ENCODE data around the gene AUTS2.

Gene AUTS2

GRCh38 chr7:70602117-70602516 is 1003.8 kb downstream of the AUTS2 start:
- Histone ChIP-seq H3K27me3 (ENCODE audit: insufficient read depth, insufficient read length) (peaks cover 20% of the 10 kb centered on the region), H3K4me1 (ENCODE audit: insufficient read depth, insufficient read length) (peaks cover 2% of the 10 kb centered on the region), H3K9me3 (ENCODE audit: insufficient read depth, low read length) (peaks cover 9% of the 10 kb centered on the region; the same call in 1 of the 2 replicates), H3K36me3 (ENCODE audit: insufficient read depth, insufficient read length, low read length) (no peaks in the 10 kb centered on the region), H3K9ac (ENCODE audit: insufficient read length, low read depth) (no peak overlapping the region), H3K4me3 (ENCODE audit: insufficient read length, low read depth) (no peak overlapping the region)
- no peak for DNase-seq (ENCODE audit: low read depth, low spot score)
- TF ChIP-seq SUZ12 (IDR thresholded peaks at IDR 0.05; ENCODE audit: extremely low read depth, insufficient read depth, insufficient read length) (no peak), ZNF274 (IDR thresholded peaks at IDR 0.05; ENCODE audit: low read depth, low read length) (no peak), YY1 (IDR thresholded peaks at IDR 0.05; ENCODE audit: insufficient read depth, insufficient read length) (no peak)

GRCh38 chr7:70607281-70607680 is 1009.0 kb downstream of the AUTS2 start:
- no peaks in the 10 kb centered on the region for H3K4me1 ChIP-seq (ENCODE audit: insufficient read depth, insufficient read length)
- no peaks in the 10 kb centered on the region for H3K36me3 ChIP-seq (ENCODE audit: insufficient read depth, insufficient read length, low read length)
- no peak for TF ChIP-seq YY1 (IDR thresholded peaks at IDR 0.05; ENCODE audit: insufficient read depth, insufficient read length)
- no peak for TF ChIP-seq ZNF274 (IDR thresholded peaks at IDR 0.05; ENCODE audit: low read depth, low read length)
- no peak for TF ChIP-seq SUZ12 (IDR thresholded peaks at IDR 0.05; ENCODE audit: extremely low read depth, insufficient read depth, insufficient read length)
- no peak overlapping the region for H3K9ac ChIP-seq (ENCODE audit: insufficient read length, low read depth)
- no peak for DNase-seq (ENCODE audit: low read depth, low spot score)
- peaks cover 9% of the 10 kb centered on the region; the same call in 1 of the 2 replicates for H3K9me3 ChIP-seq (ENCODE audit: insufficient read depth, low read length)
- no peaks in the 10 kb centered on the region for H3K27me3 ChIP-seq (ENCODE audit: insufficient read depth, insufficient read length)
- H3K4me3 ChIP-seq (ENCODE audit: insufficient read length, low read depth) = no peak overlapping the region

GRCh38 chr7:70607759-70608158 is 1009.5 kb downstream of the AUTS2 start:
- Histone ChIP-seq H3K9ac (ENCODE audit: insufficient read length, low read depth) (no peak overlapping the region), H3K4me3 (ENCODE audit: insufficient read length, low read depth) (no peak overlapping the region), H3K27me3 (ENCODE audit: insufficient read depth, insufficient read length) (no peaks in the 10 kb centered on the region), H3K36me3 (ENCODE audit: insufficient read depth, insufficient read length, low read length) (no peaks in the 10 kb centered on the region), H3K4me1 (ENCODE audit: insufficient read depth, insufficient read length) (no peaks in the 10 kb centered on the region), H3K9me3 (ENCODE audit: insufficient read depth, low read length) (peaks cover 9% of the 10 kb centered on the region; the same call in 1 of the 2 replicates)
- no peak for DNase-seq (ENCODE audit: low read depth, low spot score)
- TF ChIP-seq SUZ12 (IDR thresholded peaks at IDR 0.05; ENCODE audit: extremely low read depth, insufficient read depth, insufficient read length) = no peak
- TF ChIP-seq ZNF274 (IDR thresholded peaks at IDR 0.05; ENCODE audit: low read depth, low read length) = no peak
- TF ChIP-seq YY1 (IDR thresholded peaks at IDR 0.05; ENCODE audit: insufficient read depth, insufficient read length) = no peak

- DNase-seq (ENCODE audit: low read depth, low spot score) = no peak
- TF ChIP-seq YY1 (IDR thresholded peaks at IDR 0.05; ENCODE audit: insufficient read depth, insufficient read length) (no peak), SUZ12 (IDR thresholded peaks at IDR 0.05; ENCODE audit: extremely low read depth, insufficient read depth, insufficient read length) (no peak), ZNF274 (IDR thresholded peaks at IDR 0.05; ENCODE audit: low read depth, low read length) (no peak)
- H3K9me3 ChIP-seq (ENCODE audit: insufficient read depth, low read length) = peaks cover 9% of the 10 kb centered on the region; the same call in 1 of the 2 replicates
- H3K36me3 ChIP-seq (ENCODE audit: insufficient read depth, insufficient read length, low read length) = no peaks in the 10 kb centered on the region
- H3K4me1 ChIP-seq (ENCODE audit: insufficient read depth, insufficient read length) = no peaks in the 10 kb centered on the region
- H3K9ac ChIP-seq (ENCODE audit: insufficient read length, low read depth) = no peak overlapping the region
- no peak overlapping the region for H3K4me3 ChIP-seq (ENCODE audit: insufficient read length, low read depth)
- H3K27me3 ChIP-seq (ENCODE audit: insufficient read depth, insufficient read length) = no peaks in the 10 kb centered on the region
These were observed 1010.0 kb downstream of the AUTS2 start for GRCh38 chr7:70608229-70608628.

GRCh38 chr7:70612811-70613210 is 1014.5 kb downstream of the AUTS2 start:
- no peak for TF ChIP-seq ZNF274 (IDR thresholded peaks at IDR 0.05; ENCODE audit: low read depth, low read length)
- no peak for TF ChIP-seq SUZ12 (IDR thresholded peaks at IDR 0.05; ENCODE audit: extremely low read depth, insufficient read depth, insufficient read length)
- no peak for TF ChIP-seq YY1 (IDR thresholded peaks at IDR 0.05; ENCODE audit: insufficient read depth, insufficient read length)
- Histone ChIP-seq H3K4me3 (ENCODE audit: insufficient read length, low read depth) (no peak overlapping the region), H3K27me3 (ENCODE audit: insufficient read depth, insufficient read length) (no peaks in the 10 kb centered on the region), H3K36me3 (ENCODE audit: insufficient read depth, insufficient read length, low read length) (no peaks in the 10 kb centered on the region), H3K9me3 (ENCODE audit: insufficient read depth, low read length) (no peaks in the 10 kb centered on the region), H3K9ac (ENCODE audit: insufficient read length, low read depth) (no peak overlapping the region), H3K4me1 (ENCODE audit: insufficient read depth, insufficient read length) (peaks cover 5% of the 10 kb centered on the region)
- no peak for DNase-seq (ENCODE audit: low read depth, low spot score)

GRCh38 chr7:70614237-70615045 is 1016.2 kb downstream of the AUTS2 start:
- DNase-seq (ENCODE audit: low read depth, low spot score) = no peak
- Histone ChIP-seq H3K9ac (ENCODE audit: insufficient read length, low read depth) (no peak overlapping the region), H3K27me3 (ENCODE audit: insufficient read depth, insufficient read length) (no peaks in the 10 kb centered on the region), H3K9me3 (ENCODE audit: insufficient read depth, low read length) (no peaks in the 10 kb centered on the region), H3K4me1 (ENCODE audit: insufficient read depth, insufficient read length) (peaks cover 5% of the 10 kb centered on the region), H3K36me3 (ENCODE audit: insufficient read depth, insufficient read length, low read length) (no peaks in the 10 kb centered on the region), H3K4me3 (ENCODE audit: insufficient read length, low read depth) (no peak overlapping the region)
- TF ChIP-seq ZNF274 (IDR thresholded peaks at IDR 0.05; ENCODE audit: low read depth, low read length) (no peak), YY1 (IDR thresholded peaks at IDR 0.05; ENCODE audit: insufficient read depth, insufficient read length) (no peak), SUZ12 (IDR thresholded peaks at IDR 0.05; ENCODE audit: extremely low read depth, insufficient read depth, insufficient read length) (no peak)

- H3K4me1 ChIP-seq (ENCODE audit: insufficient read depth, insufficient read length) = peaks cover 5% of the 10 kb centered on the region
- TF ChIP-seq YY1 (IDR thresholded peaks at IDR 0.05; ENCODE audit: insufficient read depth, insufficient read length) (no peak), SUZ12 (IDR thresholded peaks at IDR 0.05; ENCODE audit: extremely low read depth, insufficient read depth, insufficient read length) (no peak), ZNF274 (IDR thresholded peaks at IDR 0.05; ENCODE audit: low read depth, low read length) (no peak)
- H3K4me3 ChIP-seq (ENCODE audit: insufficient read length, low read depth) = no peak overlapping the region
- no peaks in the 10 kb centered on the region for H3K9me3 ChIP-seq (ENCODE audit: insufficient read depth, low read length)
- DNase-seq (ENCODE audit: low read depth, low spot score) = no peak
- no peak overlapping the region for H3K9ac ChIP-seq (ENCODE audit: insufficient read length, low read depth)
- no peaks in the 10 kb centered on the region for H3K27me3 ChIP-seq (ENCODE audit: insufficient read depth, insufficient read length)
- H3K36me3 ChIP-seq (ENCODE audit: insufficient read depth, insufficient read length, low read length) = no peaks in the 10 kb centered on the region
These were observed 1016.9 kb downstream of the AUTS2 start for GRCh38 chr7:70615066-70615606.
